SW480 (cell line): ENCODE results near the gene STAB2.

Source experiments
- DNase-seq: peaks from one replicate; pipeline ENCODE4 v3.0.0-alpha.2; 2016; ENCODE audit warnings: low spot score

STAB2 gene

DNA sequence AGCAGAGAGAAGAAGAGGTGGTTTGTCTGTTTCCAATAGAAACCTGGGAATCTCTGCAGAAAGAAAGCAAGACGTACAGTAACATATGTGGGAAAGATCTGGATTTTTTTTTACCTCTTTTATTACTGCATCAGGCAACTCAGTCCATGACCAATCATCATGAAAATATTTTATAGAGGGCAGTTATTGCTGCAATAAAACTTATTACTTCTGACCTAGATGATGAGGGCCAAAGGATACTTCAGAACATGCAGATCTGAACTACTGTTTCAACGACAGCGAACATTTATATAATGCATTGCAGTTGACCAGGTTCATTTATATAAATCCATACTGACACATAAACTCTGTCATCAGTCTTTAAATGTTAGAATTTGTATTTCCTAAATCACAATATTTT, 67.7 kb downstream of the STAB2 start:
- DNase-seq: no peak

DNA sequence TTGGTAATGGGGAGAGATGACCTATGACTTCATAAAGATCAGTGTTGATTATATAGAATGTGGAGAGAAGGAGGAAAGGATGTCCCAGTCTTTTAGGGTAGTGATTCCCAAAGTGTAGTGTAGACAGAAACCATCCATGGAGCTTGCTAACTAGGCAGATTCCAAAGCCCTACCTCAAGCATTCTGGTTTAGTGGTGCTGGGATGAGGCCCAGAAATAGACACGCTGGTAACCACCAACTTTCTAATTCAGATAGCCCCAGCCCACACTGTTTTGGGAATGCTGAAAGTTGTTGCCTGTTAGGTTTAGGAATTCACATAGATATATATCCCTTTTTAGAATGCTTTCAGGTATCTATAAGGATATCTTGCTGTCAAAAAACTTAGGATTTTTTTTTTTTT, 69.2 kb downstream of the STAB2 start:
- DNase-seq: no peak

DNA sequence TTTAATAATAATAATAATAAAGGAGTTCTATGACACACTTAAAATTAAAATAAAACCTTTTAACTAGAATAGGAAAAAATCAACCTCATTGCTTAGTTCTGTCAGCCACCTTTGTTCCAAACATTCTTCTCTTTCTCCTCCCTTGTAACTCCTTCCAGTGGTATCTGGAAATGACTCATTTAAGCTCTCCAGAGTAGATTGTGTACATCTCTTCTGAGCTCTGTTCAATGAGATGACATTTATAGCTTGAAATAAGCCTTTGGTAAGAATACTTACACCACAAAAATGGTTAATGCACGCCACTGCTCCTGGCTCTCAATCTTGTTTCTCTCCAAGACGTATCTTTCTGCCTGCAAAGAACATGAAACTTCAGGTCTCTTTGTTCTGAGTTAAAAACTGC, 70.3 kb downstream of the STAB2 start:
- no peak for DNase-seq

DNA sequence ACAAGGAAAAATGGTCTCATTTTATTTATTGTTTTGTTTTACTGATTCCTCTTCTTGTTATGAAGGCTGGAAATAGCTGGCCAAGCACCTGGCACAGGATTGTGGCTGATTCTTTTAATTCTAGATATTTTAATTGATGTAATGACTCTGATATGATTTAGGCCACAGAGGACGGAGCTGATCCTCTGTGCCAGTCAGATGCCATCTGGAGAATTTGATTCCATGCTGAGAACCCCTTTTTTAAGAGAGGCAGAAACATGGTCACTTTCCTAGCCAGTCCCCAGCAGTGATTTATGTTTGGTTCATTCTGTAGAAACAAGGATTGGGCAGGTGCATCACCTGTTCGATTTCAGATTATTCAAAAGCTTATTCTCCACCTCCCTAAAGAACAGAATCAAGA, 77.6 kb downstream of the STAB2 start:
- DNase-seq: no peak

DNA sequence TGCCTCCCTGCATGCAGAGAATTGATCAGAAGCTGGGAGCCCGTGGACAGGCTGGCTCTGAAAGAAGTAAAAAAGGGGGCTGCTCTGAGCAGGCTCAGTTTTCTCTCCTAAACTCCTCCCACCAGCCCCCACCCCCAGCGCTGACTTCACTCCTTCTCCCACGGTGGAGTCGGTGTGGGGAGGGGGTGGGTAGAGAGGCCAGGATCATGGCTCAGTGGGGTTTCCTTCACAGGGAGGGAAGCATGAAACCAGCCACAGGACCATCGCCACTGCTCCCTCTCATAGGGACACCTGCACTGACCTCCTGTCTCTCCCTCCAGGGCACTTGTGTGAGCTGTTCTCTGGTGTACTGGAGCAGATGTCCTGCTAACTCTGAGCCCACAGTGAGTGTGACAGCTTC, 78.9 kb downstream of the STAB2 start:
- no peak for DNase-seq

DNA sequence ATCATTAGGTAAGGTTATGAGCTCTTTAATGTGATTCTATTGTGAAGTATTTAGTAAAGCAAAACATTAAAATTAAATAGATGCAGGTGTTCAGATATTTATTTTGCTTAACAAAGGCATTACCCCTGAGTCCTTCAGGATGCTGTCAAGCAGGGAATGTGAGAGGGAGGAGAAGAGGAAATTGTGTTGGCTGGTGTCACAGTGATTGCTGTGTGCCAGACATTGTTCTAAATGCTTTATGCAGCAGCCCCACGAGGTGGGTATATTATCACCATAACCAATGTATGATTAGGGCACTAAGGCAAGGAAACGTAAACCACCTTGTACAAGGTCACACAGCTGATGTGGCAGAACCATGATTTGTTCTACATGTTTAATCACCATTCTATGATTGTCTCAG, 80.1 kb downstream of the STAB2 start:
- no peak for DNase-seq

DNA sequence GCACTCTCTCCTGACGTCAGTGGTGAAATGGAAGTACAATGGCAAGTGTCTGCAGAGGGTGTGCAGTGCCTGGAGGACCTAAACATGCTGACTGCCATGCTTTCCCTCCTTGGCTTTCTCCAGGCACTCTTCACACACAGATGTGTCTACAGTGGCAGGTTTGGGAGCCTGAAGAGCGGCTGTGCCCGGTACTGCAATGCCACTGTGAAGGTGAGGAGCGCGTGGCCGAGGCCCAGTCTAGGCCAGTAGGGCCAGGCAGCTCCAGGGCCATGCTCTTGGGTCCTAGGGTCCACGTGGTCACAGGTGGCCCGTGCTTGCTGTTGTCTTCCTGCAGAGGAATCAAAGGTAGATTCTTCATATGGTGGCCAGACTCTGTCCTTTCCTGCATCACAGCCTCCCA, 81.4 kb downstream of the STAB2 start:
- no peak for DNase-seq

DNA sequence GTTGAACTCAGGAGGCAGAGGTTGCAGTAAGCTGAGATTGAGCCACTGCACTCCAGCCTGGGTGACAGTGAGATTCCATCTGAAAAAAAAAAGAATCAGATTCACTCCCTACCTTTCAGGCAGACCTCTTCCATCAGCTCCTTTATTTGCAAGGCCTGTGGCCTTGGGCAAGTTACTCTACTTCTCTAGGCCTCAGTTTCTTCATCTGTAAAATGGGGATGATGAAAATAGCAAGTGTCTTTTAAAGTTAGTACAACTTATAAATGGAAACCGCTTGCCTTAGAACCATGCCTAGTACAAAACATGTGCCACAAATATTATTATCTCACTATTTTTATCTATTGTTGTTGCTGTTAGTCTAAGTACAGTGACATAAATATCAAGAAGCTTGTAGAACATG, 84.3 kb downstream of the STAB2 start:
- DNase-seq: no peak

DNA sequence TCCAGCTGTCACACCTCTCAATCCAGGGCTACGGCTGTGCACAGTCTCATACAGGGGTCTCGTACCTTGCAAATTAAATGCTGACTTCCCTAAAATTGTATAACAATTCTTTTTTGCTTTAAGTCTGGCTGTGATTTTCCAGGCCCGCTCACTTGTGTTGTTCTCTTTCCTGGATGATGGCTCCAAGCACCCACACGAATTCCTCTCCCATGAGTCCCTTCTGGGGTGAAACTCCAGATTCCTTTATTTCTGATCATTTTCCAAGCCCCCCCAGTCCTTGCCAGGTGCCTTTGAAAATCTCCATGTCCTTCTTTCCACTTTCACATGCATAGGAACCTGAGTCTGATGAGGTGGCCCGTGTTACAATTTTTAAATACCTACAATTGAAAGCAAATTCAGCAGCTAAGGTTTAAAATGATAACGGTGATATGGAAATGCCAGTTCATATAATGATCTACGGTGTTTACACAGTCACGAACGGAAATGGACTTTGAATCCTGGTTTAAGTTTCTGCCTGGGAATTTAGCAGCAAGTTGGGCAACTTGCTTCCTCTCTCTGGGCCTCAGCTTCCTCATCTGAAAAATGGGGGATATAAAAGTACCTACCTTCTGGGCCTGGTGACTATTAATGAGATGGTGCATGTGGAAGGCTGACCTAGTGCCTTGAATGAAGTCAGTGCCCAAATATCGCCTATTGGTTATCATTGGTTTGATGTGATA, 85.5 kb downstream of the STAB2 start:
- peak; percentile 39 for DNase-seq

DNA sequence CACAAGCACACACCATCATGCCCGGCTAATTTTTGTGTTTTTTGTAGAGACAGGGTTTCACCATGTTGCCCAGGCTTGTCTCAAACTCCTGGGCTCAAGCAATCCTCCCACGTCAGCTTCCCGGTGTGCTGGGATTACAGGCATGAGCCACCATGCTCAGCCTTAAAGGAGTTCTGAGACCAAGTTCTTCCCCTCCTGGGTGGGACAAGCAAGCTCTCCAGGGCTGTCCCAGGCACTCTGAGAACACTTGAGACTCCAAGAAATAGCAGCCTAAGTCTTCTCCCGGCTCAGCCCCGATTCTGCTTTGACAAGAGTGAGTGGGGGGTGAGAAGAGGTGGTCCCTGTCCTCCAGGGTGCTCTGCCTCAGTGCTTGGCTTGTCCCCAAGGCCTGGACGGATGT, 86.4 kb downstream of the STAB2 start:
- no peak for DNase-seq

DNA sequence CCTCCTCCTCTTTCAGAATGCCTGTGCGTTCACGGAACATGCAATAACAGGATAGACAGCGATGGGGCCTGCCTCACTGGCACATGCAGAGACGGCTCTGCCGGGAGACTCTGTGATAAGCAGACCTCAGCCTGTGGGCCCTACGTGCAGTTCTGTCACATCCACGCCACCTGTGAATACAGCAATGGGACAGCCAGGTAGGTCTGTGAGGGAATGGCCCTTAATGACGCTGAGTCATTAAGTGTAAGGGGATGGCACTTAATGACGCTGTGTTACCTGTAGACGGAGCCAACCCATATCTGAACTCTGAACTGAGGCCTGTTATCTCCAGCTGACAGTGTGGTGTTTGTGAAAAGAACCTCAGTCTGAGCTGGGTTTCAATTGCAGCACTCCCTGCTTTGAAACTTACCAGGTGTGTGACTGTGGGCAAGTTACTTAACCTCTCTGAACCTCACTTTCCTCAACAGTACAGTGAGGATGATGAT, 86.9 kb downstream of the STAB2 start:
- peak; percentile 31 for DNase-seq

DNA sequence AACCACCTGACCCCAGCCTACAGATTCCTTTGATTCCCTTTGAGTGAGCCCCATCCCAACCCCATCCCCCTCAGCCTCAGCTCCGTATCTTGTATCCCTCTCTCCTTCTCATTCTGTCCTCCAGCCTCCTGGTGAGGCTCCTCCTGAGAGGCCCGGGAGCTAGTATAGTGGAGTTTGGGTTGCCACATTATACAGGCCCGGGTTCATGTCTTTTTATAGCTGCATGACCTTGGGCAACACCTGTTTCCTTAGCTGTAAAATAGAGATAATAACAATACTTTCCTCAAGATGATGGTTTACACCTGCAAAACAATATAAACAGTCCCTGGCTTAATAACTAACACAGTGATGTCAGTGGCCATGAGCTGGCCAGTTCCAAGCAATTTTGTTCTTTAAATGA, 89.8 kb downstream of the STAB2 start:
- no peak for DNase-seq

DNA sequence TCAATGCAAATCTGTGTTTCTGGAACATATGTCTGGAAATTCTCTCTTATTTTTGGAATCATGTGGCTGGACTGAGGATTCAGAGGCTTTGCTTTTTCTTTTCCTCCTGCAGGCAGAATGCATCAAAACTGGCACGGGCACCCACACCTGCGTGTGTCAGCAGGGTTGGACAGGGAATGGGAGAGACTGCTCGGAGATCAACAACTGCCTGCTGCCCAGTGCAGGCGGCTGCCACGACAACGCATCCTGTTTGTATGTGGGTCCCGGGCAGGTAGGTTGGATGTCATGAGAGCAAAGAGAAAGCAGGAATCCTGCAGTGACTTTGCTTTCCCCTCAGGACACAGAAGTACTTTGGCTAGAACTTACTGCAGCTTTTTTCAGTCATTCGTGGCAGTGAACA, 90.3 kb downstream of the STAB2 start:
- DNase-seq: no peak

DNA sequence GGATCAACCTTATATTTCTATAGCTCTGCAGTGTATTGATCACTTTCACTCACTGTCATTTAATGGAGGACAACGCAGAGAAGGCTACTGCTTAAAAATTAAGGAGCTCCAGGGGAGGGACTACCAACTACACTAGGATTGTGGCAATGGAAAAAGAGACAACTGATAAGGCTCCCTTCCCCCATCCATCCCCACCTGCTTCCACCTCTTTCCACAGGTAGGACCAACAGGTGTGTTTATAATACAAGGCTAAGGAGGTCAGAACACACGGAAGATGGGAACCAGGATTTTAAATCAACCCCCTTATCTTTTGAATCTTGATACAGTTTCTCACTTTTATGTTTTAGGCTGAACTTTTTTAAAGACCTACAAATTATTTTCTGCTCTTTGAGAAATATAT, 90.8 kb downstream of the STAB2 start:
- DNase-seq: no peak

DNA sequence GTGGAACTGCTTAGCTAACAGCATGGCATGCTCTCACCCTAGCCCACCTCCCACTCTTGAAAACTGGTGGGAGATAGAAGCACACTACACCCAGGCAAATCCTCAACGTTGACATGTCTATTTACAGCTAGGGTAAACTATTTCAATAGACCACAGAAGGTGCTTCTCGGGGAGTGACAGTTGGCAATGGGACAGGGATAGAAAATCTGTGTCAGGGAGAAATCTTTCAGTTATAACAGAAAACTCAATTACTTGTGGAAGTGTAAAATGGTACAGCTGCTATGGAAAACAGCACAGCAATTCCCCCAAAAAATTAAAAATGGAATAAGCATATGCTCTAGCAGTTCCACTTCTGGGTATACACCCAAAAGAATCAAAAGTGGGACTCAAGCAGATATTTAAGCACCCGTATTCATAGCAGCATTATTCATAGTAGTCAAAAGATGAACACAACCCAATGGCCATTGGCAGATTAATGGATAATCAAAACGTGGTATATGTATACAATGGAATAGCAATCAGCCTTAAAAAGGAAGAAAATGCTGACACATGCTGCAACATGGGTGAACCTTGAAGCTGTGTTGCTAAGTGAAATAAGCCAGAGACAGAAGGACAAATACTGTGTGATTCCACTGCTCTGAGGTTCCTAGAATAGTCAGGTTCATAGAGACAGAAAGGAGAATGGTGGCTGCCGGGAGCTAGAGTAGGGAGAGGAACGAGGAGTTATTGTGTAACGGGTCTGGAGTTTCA, 92.5 kb downstream of the STAB2 start:
- no peak for DNase-seq

DNA sequence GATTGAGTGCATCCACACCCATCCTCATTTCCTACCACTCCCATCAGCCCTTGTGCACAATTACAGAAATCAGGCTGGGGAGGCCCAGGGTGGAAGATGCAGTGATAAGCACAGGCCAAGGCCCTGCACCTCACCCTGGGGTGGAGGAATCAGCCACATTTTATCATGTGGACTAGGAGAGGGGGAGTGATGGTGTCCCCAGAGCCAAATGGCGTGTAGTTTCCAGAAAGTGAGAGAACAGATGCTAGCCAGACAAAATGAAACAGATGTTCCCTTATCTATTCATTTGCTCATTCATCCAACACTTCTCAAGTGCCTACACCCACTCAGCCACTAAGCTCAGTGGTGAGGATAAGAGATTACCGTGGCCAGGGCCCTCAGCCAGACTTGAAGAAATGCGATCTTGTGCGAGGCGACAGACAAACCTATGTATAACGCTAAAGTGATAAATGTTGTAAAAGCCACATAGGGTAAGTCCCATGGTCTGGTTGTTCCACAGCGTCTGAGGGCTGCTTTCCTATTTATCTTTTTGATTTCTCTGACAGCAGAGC, 93.6 kb downstream of the STAB2 start:
- DNase-seq: no peak

DNA sequence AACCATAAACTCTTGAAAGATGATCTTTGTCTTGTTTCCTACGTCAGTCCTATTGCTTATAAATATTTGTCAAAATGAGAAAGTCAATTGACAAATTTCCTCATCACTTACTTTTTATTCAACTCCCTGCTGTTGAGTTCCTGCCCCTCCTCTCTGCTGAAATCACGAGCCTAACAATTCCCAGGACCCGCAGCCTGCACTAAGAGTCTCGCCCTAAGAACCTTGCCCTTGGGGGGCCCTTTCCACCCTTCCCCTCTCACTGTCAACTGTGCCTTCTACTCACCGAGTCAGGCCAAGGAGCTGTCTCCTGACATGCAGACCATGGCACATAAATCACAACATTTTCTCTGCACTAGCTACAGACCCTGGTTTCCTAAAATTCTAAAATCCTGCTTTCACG, 99.0 kb downstream of the STAB2 start:
- no peak for DNase-seq

DNA sequence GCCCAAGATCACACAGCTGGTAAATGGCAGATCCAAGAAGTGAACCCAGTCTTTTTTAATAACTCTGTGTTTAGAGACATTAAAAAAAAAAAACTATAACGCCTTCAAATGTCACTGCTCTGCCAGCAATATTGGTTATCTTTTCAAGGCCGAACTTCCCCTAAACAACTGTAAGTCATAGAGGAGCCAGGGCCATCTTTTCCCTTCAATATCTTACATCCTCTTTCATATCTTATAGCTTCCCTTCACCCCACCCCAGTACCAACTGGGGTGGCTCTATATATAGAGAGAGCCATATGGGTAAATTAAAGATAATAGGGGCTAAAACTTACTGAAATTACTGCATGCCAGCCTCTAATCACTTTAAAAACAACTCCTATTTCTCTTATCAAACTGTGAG, 100.2 kb downstream of the STAB2 start:
- no peak for DNase-seq

DNA sequence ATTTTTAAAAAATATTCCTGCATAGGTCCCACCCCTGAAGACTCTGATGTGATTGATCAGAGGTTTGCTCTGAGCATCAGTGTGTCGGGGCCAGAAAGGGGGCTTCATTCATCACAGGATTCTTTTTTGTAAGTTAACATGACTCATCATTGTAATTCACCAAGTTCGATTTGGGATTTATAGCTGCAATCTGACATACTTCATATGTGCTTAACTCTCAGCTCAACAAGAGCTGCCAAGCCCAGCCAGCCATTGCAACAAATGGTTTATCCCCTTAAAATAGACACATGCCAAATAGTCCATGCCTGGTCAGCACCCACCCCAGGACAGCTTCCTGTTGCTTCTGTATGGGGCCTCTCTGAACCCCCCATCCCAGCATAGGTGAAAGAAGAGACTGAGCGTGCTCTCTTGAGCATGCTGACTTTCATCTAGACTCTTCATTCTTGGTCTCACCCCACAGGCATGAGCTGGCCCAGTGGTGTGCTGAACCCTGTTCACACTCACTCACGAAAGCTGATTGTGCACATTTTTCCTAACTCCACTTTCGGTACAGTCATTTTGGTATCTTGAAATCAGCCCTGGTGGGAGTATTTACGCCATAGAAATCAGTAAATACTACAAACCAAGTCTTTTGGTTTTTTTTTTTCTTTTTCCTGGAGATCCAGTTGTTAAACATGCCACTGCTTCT, 101.4 kb downstream of the STAB2 start:
- DNase-seq: no peak

DNA sequence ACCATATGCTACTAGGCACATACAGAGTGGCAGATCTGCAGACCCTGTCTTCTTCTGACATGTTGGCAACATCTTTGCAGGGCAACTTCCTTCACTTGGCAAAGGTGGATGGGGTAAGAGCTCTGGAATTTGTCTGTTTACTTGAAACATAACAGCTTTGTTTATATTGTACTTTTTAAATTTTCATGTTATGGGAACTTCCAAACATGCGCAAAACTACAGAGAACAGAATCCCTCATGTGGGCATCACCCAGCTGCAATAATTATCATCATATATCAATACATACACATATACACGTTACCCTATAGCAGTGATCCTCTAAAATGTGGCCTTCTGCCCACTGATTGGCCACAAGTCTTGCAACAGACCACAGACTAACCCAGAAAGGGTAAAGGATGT, 103.4 kb downstream of the STAB2 start:
- DNase-seq: no peak

DNA sequence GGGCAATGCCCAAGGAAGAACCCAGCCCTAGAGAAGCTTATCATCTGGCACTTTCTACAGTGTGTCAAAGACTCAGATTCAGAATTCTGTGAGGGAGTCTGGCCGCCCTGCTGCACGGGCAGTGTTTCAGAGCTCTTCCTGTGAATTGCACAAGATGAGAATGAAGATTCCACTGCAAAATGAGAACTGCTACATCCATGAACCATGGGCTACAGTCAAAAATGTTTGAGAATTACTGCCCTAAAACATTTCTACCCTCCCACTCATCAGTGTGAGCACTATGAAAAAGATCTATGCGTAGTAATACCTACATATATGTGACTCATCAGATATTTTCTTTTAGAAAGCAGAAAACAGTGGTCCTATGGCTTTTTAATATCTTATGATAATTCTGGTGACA, 104.0 kb downstream of the STAB2 start:
- DNase-seq: no peak

DNA sequence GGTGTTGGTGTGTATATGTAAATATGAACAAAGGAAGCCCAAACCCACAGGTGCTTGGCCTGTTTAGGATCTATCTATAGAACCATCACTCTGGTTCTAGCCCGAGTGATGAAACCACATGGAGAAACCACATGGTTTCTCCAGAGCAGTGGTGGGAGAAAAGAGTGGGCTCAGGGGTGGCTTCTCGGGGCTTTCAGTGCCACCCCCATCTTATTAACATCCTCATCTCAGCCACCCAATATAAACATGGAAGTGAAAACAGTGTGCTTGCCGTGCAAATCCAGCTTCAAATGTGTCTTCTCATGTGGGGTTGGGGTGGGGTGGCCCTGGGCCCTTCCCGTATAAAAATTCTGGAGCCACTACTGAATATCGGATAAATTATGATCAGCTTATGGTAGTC, 109.0 kb downstream of the STAB2 start:
- no peak for DNase-seq
